Astrocyte of the cerebellum (primary cell): Measurements from ENCODE around the gene PRSS22.
A peak's percentile ranks its signal among the peaks of the same experiment; 100 is the strongest.

Experiments used
- DNase-seq: peaks from one replicate; pipeline ENCODE4 v3.0.0-alpha.2; 2011; ENCODE audit warnings: low read depth
- H3K4me3 ChIP-seq: 2 replicates; pipeline ENCODE4 v1.5.1; 2011; ENCODE audit warnings: mild to moderate bottlenecking, low read depth, low read length, moderate library complexity
- CTCF ChIP-seq: IDR thresholded peaks from 2 replicates; pipeline ENCODE4 v1.5.1; 2012; ENCODE audit warnings: low read length, low read depth, moderate library complexity, mild to moderate bottlenecking; ENCODE audit errors: missing control alignments
- in situ Hi-C: cut with HindIII; loops from 2 replicates; pipeline ENCODE4 v1.10.0; 2017; ENCODE audit warnings: low sequenced_read_pairs

The PRSS22 gene

GRCh38 chr16:2835638-2836493, 22.1 kb downstream of the PRSS22 start:
- in situ Hi-C loops = no loop called here
- DNase-seq = peak; percentile 100
- TF ChIP-seq CTCF = no peak
- H3K4me3 ChIP-seq = no peak overlapping the region

- H3K4me3 ChIP-seq = no peak overlapping the region
- no peak for DNase-seq
- TF ChIP-seq CTCF = no peak
- in situ Hi-C loops = no loop called here
Observed at GRCh38 chr16:2834968-2835367, 23.0 kb downstream of the PRSS22 start.

- in situ Hi-C loops = no loop called here
- no peak for DNase-seq
- no peak for TF ChIP-seq CTCF
- H3K4me3 ChIP-seq = no peak overlapping the region
Observed at GRCh38 chr16:2833776-2834175, 24.2 kb downstream of the PRSS22 start.

GRCh38 chr16:2831203-2831602, 26.8 kb downstream of the PRSS22 start:
- no peak for TF ChIP-seq CTCF
- no peak for DNase-seq
- H3K4me3 ChIP-seq = no peak overlapping the region
- in situ Hi-C loops = no loop called here

GRCh38 chr16:2830355-2830695, 27.6 kb downstream of the PRSS22 start:
- in situ Hi-C loops = no loop called here
- no peak for DNase-seq
- no peak overlapping the region for H3K4me3 ChIP-seq
- no peak for TF ChIP-seq CTCF

- H3K4me3 ChIP-seq = no peak within 1 kb of the TSS
- in situ Hi-C loops = no loop called here
- no peak for TF ChIP-seq CTCF
- DNase-seq = no peak
Observed at GRCh38 chr16:2829501-2830354, 28.2 kb downstream of the PRSS22 start, which contains the start of gene ZG16B. Gene ZG16B (plus strand): TSS chr16:2830303. CDS start chr16:2830442, 139 bp downstream.
